ENCODE results near the gene TSPAN9. TPM values are rescaled to one million over a fixed set of nuclear protein-coding genes. Genes with fewer than 3 reads are reported as not detected.
A peak's percentile ranks its signal among the peaks of the same experiment; 100 is the strongest.

The TSPAN9 gene
- total and polyA plus RNA-seq, 4 donors = 23.0 to 72.3 (median 33.9) TPM

- no peaks in the 10 kb centered on the region for H3K36me3 ChIP-seq (ENCODE audit: control insufficient read depth in 4 of 4, insufficient read depth in 4 of 4, low read length in 4 of 4)
- H3K27me3 ChIP-seq (ENCODE audit: control insufficient read depth in 3 of 3, insufficient read depth in 3 of 3, low read length in 2 of 3) = no peaks in the 10 kb centered on the region
- no peak overlapping the region for H3K4me3 ChIP-seq
- H3K9me3 ChIP-seq (ENCODE audit: control insufficient read depth in 4 of 4, insufficient read depth in 3 of 4, low read length in 3 of 4) = no peaks in the 10 kb centered on the region
- WGBS, 2 donors = 5 to 7% methylated on average over 13 of the region's 13 CpGs
- peak overlapping the region; percentile 54 to 76 for H3K27ac ChIP-seq (ENCODE audit: low read depth in 1 of 2, low read length in 1 of 2)
- ATAC-seq (ENCODE audit: insufficient read depth, low FRiP score) (peak; percentile 48), DNase-seq (peak; percentile 92 to 94 (median 92))
- TF ChIP-seq CTCF (IDR thresholded peaks at IDR 0.05; ENCODE audit: control extremely low read depth, extremely low read depth) = peak; percentile 88
- H3K4me1 ChIP-seq (ENCODE audit: control insufficient read depth in 5 of 5, insufficient read depth in 5 of 5, low read length in 5 of 5) = peaks cover 3 to 26% (median 18%) of the 10 kb centered on the region in 5 donors
- no peak overlapping the region for H3K9ac ChIP-seq (ENCODE audit: insufficient read depth in 1 of 2, low read length in 2 of 2)
These were observed 3.5 kb upstream of the TSPAN9 start for GRCh38 chr12:3073438-3074250.

- H3K4me3 ChIP-seq = no peak overlapping the region
- H3K36me3 ChIP-seq (ENCODE audit: control insufficient read depth in 4 of 4, insufficient read depth in 4 of 4, low read length in 4 of 4) = no peaks in the 10 kb centered on the region
- ATAC-seq (ENCODE audit: insufficient read depth, low FRiP score) (no peak), DNase-seq (no peak)
- 82 to 94% methylated on average over 6 of the region's 6 CpGs for WGBS, 2 donors
- H3K9ac ChIP-seq (ENCODE audit: insufficient read depth in 1 of 2, low read length in 2 of 2) = no peak overlapping the region
- H3K27ac ChIP-seq (ENCODE audit: low read depth in 1 of 2, low read length in 1 of 2) = no peak overlapping the region
- no peaks in the 10 kb centered on the region for H3K27me3 ChIP-seq (ENCODE audit: control insufficient read depth in 3 of 3, insufficient read depth in 3 of 3, low read length in 2 of 3)
- peaks cover 3 to 21% (median 16%) of the 10 kb centered on the region in 5 donors for H3K4me1 ChIP-seq (ENCODE audit: control insufficient read depth in 5 of 5, insufficient read depth in 5 of 5, low read length in 5 of 5)
- no peaks in the 10 kb centered on the region for H3K9me3 ChIP-seq (ENCODE audit: control insufficient read depth in 4 of 4, insufficient read depth in 3 of 4, low read length in 3 of 4)
- no peak for TF ChIP-seq CTCF (IDR thresholded peaks at IDR 0.05; ENCODE audit: control extremely low read depth, extremely low read depth)
These were observed 1.9 kb upstream of the TSPAN9 start for GRCh38 chr12:3075315-3075714.

- H3K27ac ChIP-seq (ENCODE audit: low read depth in 1 of 2, low read length in 1 of 2) = peak overlapping the region; percentile 92 to 98
- H3K4me1 ChIP-seq (ENCODE audit: control insufficient read depth in 5 of 5, insufficient read depth in 5 of 5, low read length in 5 of 5) = peaks cover 8 to 26% (median 18%) of the 10 kb centered on the region in 5 donors
- no peaks in the 10 kb centered on the region for H3K27me3 ChIP-seq (ENCODE audit: control insufficient read depth in 3 of 3, insufficient read depth in 3 of 3, low read length in 2 of 3)
- H3K9me3 ChIP-seq (ENCODE audit: control insufficient read depth in 4 of 4, insufficient read depth in 3 of 4, low read length in 3 of 4) = no peaks in the 10 kb centered on the region
- WGBS, 2 donors = 1% methylated on average over 19 to 32 of the region's 32 CpGs
- H3K36me3 ChIP-seq (ENCODE audit: control insufficient read depth in 4 of 4, insufficient read depth in 4 of 4, low read length in 4 of 4) = peaks cover 0 to 3% (median 0%) of the 10 kb centered on the region in 4 donors
- H3K9ac ChIP-seq (ENCODE audit: insufficient read depth in 1 of 2, low read length in 2 of 2) = peak overlapping the region; percentile 30 to 70
- DNase-seq (peak; percentile 84 to 94 (median 92)), ATAC-seq (ENCODE audit: insufficient read depth, low FRiP score) (no peak)
- TF ChIP-seq CTCF (IDR thresholded peaks at IDR 0.05; ENCODE audit: control extremely low read depth, extremely low read depth) = no peak
- peak overlapping the region; percentile 93 for H3K4me3 ChIP-seq
These were observed 448 bp downstream of the TSPAN9 start for GRCh38 chr12:3077572-3078081.
